Fibroblast of skin of right biceps (primary cell): ENCODE measurements around the gene CDK4.
A peak's percentile ranks its signal among the peaks of the same experiment; 100 is the strongest.

Experiments
- DNase-seq: peaks from one replicate; pipeline ENCODE4 v3.0.0-alpha.2; 2013

CDK4 gene

DNA sequence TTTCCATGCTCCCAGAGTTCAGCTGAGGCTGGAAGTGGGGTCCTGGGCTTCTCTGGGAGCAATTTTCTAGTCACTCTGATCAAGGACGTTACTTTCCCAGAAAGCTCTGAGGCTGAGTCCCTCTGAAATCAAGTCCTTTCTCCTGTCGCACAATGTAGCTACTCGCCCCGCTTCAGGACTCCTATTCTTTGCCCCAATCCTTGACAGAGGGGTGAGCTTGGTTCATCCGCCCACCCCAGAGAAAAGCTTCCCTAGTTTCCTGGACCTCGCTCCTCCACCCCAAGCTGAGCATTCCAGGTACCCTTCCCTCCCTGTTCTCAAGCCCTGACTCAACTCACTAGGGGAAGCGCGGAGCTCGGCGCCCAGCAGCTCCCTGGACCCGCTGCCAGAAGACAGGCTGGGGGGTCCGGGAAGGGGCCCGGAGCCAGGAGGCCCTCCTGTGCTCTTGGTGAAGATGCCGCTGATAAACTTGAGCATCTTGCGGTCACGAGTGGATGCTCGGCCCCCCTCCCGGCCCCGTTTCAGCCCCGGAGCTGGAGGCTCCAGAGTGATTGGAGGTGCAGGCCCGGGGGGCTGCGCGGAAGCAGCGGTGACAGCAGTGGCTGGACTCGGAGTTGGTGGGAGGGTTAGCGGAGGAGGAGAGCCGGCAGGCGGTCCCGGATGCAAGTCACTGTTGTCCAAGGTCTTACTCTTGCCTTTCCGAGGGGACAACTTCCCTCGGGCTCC lies 15.2 kb downstream of the CDK4 start:
- no peak for DNase-seq

DNA sequence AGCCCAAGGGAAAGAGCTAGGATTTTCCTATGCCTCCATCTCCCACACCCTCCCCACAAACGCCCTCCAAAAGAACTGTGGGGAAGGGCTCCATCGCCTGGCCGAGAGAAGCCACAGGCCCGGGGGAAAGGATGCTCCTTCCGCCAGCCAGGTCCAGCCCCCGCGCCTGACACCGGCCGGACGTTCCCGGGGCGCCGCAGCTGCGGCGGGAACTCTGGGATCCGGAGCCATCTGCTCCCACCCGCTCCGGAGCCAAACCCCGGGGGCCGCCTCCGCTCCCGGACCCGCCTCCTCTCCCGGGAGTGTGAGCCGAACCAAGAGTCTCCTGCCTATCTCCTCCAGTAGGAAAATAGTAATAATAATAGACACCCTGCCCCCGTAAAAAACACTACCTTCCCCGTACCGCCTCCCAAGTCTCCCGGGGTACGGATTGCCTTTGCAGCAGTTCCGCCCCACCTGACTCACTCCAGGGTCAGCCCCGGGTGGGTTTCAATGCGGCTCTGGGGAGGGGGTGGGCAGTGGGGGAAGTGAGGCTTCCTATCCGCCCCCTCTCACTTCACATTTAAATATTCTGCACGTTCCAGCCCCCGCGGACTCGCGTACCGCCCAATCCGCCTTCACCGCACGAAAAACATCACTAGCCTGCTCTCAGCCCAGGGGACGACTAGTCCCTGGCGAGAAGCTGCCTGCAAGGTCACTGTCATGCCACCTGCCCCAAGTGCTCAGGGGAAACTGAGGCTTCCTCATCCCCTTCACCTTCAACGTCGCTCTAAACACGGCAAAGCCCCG lies 16.0 kb downstream of the CDK4 start:
- DNase-seq: peak; percentile 30

DNA sequence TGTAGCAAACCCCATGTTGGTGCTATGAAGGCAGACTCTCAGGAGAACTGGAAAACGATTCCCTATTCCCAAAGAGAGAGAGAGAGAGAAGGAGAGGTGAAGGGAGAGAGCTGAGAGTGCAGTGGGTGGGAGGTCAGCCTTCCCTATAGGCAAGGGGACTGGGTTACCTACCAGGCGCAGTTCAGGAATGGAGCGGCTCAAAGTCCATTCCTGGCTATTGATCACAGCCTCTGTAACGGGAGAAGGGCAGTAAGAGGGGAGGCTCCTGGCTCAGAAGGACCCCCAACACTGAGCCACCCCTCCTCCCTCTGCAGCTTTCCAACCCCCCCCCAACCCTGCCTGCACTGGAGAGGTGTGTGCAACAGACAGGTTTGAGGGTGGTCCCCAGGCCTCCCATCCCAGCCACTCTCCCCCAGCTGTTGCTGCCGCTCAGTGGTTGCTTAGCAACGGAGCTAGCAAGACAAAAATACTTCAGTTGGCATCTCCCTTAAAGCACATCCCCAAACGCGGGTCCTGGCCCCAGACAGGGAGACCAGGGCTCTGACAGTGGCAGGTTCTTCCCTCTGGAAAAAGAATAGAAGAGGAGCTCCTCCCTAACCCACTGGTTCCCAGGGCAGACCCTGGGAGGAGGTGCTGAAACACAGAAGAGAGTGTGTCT lies 16.8 kb downstream of the CDK4 start:
- DNase-seq: no peak

DNA sequence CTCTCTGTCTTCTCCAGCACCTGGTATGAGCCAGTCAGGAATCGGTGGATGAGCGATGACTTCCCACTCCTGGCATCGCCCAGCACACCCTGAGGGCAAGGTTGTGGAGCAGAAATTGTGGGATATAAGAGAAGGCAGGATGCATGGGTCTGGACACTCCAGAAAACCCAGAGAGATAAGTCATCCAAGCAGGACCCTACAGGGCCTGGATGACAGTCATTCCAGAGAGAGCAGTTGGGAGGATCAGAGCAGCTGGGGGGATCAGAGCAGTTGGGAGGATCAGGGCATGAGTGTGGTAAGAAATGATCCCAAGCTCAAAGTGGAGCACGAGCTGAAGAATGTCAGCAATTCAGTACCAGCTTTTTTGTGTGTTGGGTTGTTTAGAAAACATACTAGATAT lies 17.5 kb downstream of the CDK4 start:
- no peak for DNase-seq

DNA sequence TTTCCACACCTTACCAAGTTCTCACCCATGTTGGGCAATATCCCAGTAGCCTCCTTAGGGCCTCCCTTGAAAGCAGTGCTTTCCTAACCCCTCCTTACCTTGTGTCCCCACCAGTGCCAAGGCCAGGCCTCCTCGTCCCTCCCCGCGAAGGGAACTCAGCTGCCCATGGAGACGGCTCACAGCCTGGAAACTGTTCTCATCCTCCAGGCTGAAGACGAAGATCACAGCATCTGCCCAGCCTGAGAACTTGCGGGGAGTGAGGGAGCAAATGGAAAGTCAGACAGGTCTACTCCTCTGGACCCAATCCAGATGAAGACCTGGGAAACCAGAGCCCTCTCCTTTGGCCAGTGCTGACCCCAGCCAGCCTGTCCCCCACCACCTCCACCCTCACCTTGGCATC lies 18.2 kb downstream of the CDK4 start:
- no peak for DNase-seq

DNA sequence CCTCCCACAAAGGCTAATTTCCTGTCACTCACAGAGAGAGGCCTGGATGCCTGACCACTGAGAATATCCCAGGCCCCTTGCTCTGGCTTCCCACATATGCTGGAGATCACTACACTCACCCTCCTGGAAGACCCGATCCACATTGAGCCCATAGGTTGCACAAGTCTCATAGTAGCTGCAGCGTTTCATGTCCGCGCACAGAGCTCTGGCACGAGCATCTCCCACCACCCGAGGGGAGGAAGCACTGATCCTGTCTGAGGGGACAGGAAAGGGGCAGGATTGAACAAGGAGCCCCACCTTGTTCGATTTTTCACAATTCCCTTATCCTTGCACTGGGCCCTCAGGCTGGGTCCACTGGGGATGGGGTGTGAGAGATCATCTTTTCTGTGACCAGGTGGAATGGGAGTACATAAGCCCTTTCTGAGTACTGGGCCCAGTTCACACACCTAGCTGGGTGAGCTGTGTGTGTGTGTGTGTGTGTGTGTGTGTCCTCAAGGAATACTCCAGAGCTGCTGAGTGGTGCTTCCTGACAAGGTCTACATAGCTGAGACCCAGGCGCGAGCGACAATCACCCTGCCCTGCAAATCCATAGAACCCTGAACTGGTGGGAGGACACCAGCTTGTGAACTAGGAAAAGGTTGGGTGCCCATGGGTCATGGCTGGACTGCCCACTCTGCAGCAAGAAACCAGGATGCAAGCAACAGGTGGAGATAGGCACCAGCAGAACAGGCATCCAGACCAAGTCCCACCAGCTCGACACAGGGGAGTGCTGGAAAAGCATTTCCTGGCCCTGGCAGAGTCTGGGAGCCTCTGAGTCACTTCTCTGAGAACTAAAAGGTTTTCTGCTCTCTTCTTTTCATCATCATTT lies 19.1 kb downstream of the CDK4 start:
- no peak for DNase-seq

DNA sequence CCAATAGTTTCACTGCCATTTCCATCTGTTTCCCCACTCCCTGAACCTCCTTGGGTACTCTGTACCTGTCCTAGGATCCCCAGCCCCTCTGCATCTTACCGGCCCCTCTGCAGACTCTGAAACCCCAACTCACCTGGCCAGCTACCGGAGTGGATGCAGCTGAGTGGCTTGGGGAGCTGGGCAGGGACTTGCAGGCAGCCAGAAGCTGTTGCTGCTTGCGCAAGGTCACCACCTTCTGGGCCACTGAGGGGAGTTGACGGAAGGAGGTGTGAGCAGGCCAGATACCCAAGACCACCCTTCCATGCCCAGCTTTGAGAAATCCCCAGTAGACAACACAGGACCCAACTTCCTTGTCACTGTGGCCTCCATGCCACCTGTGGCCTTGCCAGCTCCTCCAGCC lies 19.8 kb downstream of the CDK4 start:
- no peak for DNase-seq

DNA sequence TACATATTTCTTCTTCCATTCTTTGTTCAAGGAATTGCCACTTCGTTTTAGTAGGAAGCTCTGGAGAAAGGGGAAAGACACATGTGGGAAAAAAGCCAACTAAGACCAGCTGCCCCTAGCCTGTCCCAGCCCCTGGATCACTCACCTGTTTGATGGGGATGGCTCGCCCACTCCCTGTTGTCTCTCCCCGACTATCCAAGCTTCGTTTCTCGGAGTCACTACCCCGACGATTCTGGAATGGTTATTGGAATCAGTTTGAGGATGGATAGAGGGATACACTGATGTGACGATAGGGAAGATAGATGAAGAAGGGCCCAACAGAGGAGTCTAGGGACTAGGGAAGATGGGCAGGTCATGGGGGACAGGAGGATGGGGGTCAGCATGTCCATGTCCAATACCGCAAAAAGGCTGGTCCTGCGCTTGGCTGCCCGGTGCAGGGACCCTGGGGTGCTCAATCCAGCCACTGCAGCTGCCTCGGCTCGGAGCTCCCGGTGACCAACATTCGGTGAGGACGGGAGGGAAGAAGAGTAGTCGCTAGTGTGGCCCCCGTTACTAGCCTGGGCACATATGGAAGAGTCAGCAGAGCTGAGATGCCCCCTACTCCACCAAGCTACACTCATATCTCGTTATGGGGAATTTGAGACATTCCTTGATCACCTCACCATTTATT lies 20.6 kb downstream of the CDK4 start:
- no peak for DNase-seq

DNA sequence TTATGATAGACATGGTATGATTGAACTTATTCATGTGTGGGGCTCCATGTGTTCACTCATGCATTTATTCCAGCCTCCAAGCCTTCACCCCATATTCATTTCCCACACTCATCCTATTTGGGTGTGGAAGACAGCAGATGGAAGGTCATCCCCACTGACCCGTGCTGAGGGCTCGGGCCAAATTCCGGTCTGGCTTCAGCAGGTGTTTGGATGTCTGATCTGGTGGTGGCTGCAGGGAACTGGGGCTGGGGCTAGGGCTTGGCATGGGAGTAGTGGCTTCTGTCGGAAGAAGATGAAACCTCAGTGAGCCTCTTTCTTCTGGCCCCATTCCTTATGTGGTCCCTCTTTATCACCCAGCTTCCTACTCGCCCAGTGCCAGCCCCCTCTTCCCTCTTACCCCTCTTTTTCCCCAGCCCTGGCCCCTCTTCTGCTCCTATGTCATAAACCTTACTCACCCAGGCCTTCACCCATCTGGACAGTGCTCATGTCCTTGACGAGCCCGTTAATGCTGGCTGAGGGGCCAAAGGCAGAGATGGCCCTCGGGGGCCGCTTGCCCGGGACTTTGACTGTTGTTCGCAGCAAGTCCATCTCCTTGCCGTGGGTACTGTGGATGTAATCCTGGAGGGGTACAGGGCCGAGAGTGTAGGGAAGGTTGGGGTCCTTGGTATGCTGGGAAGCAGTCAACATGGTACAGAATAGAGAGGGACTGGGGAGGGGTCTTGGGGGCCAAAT lies 21.6 kb downstream of the CDK4 start:
- no peak for DNase-seq

DNA sequence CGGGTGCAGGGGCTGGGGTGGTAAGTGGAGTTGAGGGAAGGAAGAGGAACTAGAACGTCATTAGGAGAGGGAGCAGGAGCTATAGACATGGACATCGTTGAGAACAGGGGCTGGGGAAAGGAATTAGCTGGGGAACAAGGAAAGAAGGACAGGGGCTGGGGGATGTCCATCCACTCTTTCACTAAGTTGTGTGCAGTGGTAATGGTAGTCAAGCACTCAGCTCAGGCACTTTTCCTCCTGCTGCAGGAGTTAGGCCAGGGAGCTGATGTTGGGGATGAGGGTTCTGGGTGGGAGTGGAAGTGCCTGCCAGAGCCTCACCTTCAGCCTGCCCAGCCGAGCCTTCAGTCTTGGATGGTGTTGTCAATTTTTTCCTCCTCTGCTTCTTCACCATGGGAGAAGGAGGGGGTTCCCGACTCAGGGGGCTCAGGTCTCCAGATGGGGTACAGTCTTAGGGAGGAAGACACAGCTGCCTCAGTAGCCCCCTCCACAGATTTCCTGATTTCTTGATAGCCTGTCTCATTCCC lies 22.7 kb downstream of the CDK4 start:
- DNase-seq: no peak

DNA sequence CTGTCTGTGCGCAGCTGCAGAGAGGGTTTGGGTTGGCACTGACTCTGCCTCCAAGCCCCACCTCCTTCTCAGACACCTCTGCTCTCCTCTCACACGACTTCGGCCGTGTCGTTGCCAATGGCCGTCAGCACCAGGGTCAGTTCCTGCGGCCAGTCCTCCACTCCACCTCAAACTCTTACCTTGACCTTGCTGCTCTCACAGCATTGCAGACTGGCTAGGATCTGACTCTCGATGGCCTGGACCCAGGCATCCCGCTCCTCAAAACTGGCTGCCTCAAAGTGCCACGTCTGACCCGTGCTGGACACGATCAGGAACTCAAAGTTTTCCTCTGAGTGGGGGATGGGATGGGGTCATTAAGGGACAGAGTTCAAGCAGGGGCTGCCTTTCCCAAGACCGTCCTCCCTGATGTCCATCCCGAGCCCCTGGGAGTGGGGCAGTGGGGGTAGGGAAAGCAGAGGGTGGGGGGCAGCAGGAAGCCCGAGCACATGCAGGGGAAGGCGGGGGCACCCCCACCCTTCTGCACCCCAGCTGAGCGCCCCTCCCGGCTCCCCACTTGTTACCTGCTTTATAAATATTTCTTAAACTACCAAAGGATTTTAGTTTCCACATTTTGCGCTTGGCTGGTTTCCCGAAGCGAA lies 24.2 kb downstream of the CDK4 start:
- DNase-seq: no peak

DNA sequence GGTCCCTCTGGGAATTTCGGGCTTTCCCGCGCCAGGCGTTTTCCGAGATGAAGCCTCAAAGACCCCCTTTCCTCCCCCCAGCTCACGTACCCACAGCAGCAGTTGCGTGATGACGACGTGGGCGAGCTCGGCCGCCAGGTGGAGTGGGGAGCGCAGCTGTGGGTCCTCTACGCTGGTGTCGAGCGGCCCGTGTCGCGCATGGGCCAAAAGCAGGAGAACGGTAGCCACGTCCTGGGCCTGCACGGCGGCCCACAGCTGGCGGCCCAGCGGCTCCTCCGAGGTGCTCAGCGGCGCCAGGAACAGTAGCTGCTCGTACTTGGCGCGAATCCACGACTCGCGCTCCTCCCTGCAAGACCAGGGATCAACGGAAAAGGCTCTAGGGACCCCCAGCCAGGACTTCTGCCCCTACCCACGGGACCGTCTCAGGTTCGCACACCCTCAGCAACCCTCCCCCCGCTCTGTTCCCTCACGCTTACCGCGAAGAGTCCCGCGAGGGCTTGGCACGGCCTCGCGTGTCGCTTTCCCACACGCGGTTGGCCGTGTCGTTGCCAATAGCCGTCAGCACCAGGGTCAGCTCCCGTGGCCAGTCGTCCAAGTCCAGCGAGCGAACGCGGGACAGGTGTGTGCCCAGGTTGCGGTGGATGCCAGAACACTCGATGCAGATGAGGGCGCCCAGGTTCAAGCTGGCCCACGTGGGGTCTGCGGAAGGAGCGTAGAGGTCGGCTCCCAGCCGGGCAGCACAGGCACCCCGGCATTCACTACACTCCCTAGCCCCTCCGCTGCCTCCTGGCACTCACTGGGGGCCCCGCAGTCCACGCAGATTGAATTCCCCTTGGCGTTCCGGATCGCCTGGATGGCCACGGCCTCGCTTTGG lies 25.0 kb downstream of the CDK4 start:
- DNase-seq: no peak

DNA sequence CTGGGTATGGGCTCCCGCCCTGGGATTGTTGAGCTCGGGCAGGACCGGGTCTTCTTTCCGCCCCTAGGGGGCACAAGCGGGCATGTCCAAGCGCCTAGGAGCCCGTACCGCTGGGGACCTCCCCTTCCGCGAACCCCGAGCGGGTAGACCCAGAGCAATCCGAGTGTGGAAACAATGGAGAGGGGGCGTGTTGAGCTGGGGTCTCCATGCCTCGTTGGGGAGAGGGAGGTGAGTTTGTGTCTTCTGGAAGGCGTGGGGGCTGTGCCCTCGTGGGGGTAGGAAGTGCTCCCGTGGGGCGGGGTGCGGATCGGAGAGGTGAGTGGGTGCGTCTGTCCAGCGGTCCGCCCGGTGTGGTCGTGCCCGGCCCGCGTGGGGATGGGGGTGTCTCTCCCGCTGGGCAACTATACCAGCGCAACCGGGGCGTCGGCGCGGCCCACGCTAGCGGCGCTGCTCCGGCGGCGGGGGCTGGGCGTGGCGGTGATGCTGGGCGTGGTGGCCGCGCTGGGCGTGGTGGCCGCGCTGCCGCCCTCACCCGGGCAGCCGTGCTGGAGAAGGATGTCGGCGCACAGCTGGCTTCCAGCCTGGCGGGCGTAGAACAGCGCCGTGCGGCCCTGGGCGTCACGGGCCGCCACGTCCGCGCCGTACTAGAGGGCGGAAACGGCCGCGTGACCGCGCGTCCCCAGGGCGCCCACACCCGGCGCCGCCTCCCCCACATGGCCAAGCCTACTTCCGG lies 25.8 kb downstream of the CDK4 start:
- peak; percentile 88 for DNase-seq

DNA sequence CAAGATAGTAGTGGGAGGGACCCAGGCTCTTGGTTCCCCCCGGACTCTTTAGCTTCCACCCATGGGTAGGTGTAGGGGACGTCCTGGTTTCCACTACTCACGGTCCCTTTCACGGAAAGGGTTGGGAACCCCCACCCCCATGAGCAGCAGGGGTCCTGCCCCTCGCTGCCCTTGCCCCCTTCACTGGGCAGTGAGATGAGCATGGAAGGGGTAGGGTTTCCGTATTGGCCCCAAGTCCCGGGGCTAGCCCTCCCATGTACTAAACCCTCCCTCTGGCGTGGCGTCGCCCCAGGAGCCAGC lies 26.3 kb downstream of the CDK4 start:
- DNase-seq: no peak

DNA sequence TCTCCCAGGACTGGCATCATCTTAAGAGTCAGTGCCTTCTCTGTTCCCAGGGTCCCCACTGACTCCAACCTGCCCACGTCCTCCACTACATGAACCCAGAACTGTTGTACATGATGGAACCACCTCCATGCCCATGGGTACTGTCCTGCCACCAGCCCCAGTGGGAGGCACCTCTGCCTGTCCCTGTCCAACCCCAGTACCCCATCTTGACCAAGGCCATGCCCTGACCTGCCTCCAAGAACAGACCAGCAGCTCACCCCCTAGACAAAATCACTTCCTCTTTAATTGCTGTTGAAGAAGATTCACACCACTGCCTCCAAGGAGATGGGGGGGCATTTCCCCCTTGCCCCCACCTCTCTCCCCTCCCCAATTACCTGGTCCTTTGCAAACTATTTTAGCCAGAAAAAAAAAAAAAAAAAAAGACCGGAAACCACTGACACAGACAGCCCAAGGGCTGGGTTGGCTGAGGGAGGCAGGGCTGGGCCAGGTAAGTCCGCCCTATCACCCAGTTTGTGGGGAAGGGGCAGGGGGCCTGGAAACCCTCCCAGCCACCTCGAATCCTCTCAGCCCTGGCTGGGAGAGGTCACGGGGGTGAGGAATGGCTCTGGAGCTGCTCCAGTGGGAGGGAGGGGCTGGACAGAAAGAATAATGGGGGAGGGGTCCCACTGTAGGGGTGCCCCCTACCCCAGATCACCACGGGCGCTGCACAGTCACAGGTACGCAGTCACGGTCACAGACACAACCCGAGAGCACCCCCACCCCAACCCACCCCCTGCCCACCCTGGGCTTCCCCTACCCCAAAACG lies 27.0 kb downstream of the CDK4 start:
- no peak for DNase-seq

DNA sequence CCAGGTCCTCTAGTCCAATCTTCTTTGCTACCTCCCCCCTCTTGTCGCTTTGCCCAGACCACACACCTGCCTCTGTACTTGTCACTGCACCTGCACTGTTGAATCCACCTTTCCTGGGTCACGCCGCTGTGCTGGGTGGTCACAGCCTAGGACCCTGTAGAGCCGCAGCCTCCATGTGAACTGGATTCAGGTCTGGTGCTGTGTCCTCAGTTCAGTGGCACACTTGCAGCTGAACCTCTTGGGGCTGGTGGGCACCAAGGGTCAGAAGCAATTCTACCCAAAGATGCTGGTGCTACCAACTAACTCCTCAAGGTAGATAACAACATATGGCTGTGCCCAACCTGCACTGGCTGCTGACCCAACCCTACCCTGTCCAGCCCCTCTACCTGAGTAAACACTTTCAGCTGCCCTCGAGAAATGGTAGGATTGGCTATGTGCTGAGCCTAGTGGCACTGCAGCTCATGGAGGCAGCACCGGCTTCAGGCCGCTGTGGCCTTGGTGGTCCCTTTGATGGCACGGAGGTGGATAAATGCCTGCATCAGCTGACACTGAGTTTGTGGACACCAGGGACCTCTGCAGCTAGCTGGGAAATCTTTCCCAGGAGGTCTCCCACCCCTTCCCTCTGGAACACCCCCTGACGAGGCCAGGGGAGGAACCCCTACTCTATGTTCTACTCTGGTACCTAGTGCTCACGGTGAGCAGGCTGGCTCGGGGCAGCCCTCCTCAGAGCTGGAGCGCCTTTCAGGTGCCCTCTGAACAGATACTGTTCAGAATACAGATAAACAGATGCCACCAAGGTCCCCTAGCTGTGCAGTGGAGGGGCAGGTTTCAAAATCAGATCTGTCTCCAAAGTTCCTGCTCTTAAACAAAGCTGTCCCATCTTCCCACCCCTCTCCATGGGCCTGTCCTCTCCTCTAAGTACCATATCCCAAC lies 27.8 kb downstream of the CDK4 start:
- no peak for DNase-seq

DNA sequence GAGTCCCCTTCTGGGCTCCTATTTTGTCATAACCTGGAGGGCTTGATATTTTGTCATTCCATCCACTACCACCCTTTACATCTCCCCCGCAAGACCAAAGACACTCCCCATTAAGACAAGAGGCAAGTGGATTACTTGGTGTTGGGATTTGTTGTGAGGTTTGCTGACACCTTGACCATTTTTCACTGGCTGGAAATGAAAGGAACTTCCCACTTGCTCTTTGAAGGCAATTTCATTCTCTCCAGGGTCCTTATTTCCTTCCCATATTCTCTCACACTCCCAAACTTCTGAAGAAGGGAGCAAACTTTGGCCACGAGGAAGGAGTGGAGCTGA lies 28.5 kb downstream of the CDK4 start:
- DNase-seq: no peak
